ENCODE data around the gene THUMPD1. TPM values are rescaled to one million over a fixed set of nuclear protein-coding genes. Genes with fewer than 3 reads are reported as not detected.
"Not testable (repeated sequence)": the region's sequence is repeated elsewhere in the genome, so short reads cannot be mapped to it uniquely, and the experiment has no call there.

THUMPD1 gene
- polyA plus RNA-seq, 1 of the 3 experiments (the other 2 are of a cell fraction), result 24.8 TPM

- no peak overlapping the region for H2AFZ ChIP-seq (ENCODE audit: low read depth)
- TF ChIP-seq RAD21 (IDR thresholded peaks at IDR 0.05; ENCODE audit: low read length) (no peak), FOXJ3 (CRISPR knock-in tag; IDR thresholded peaks at IDR 0.05) (no peak), ZBTB33 (IDR thresholded peaks at IDR 0.05; ENCODE audit: borderline replicate concordance, low read depth) (no peak), RFX5 (IDR thresholded peaks at IDR 0.05; ENCODE audit: low read length) (no peak), MXI1 (IDR thresholded peaks at IDR 0.05; ENCODE audit: low read depth, low read length) (no peak), PBX3 (IDR thresholded peaks at IDR 0.05) (no peak)
- no peak overlapping the region for H3K4me2 ChIP-seq
- H3K9ac ChIP-seq, result no peak overlapping the region
- no peaks in the 10 kb centered on the region for H3K4me1 ChIP-seq (ENCODE audit: control insufficient read depth in 1 of 2, insufficient read depth in 2 of 2, low read depth in 1 of 2, low read length in 1 of 2)
- no peaks in the 10 kb centered on the region for H3F3A ChIP-seq (replicated peaks; ENCODE audit: insufficient read depth)
- no peaks in the 10 kb centered on the region for H3K9me2 ChIP-seq
- no peaks in the 10 kb centered on the region for H3K36me3 ChIP-seq (replicated peaks in 1 of 2; ENCODE audit: control insufficient read depth in 1 of 2, insufficient read depth in 2 of 2, low read length in 1 of 2)
- no peaks in the 10 kb centered on the region for H4K20me1 ChIP-seq (ENCODE audit: insufficient read depth)
- WGBS (ENCODE audit: low lambda C conversion rate), result 21% methylated on average over 1 of the region's 1 CpG
- POLR2A ChIA-PET, result no interaction called here
- H3K79me2 ChIP-seq (ENCODE audit: insufficient read depth), result no peaks in the 10 kb centered on the region
- H3K9me3 ChIP-seq, result no peaks in the 10 kb centered on the region
- CTCF ChIA-PET, result no interaction called here
- no peak for DNase-seq
- no peak overlapping the region for H3K27ac ChIP-seq (ENCODE audit: low read depth in 2 of 2, low read length in 1 of 2)
- H3K27me3 ChIP-seq (ENCODE audit: insufficient read depth), result no peaks in the 10 kb centered on the region
- H3K4me3 ChIP-seq (ENCODE audit: low read depth in 2 of 2, low read length in 1 of 2), result no peak overlapping the region
Observed at GRCh38 chr16:20761175-20761574, 19.6 kb upstream of the THUMPD1 start.

- ChIA-PET POLR2A (no interaction called here), CTCF (interaction anchor here (0.6 kb wide), 1 partner anchor 437 kb away, joined by 3 read pairs; no protein-coding TSS in a partner anchor)
- Histone ChIP-seq H3K4me3 (ENCODE audit: low read depth in 2 of 2, low read length in 1 of 2) (no peak overlapping the region), H3K9me2 (no peaks in the 10 kb centered on the region), H3K79me2 (ENCODE audit: insufficient read depth) (no peaks in the 10 kb centered on the region), H2AFZ (ENCODE audit: low read depth) (no peak overlapping the region), H3K27ac (ENCODE audit: low read depth in 2 of 2, low read length in 1 of 2) (no peak overlapping the region), H3K27me3 (ENCODE audit: insufficient read depth) (no peaks in the 10 kb centered on the region), H4K20me1 (ENCODE audit: insufficient read depth) (no peaks in the 10 kb centered on the region), H3K9me3 (no peaks in the 10 kb centered on the region), H3K9ac (no peak overlapping the region), H3K36me3 (replicated peaks in 1 of 2; ENCODE audit: control insufficient read depth in 1 of 2, insufficient read depth in 2 of 2, low read length in 1 of 2) (no peaks in the 10 kb centered on the region), H3K4me1 (ENCODE audit: control insufficient read depth in 1 of 2, insufficient read depth in 2 of 2, low read depth in 1 of 2, low read length in 1 of 2) (no peaks in the 10 kb centered on the region), H3F3A (replicated peaks; ENCODE audit: insufficient read depth) (no peaks in the 10 kb centered on the region), H3K4me2 (no peak overlapping the region)
- WGBS (ENCODE audit: low lambda C conversion rate), result 43% methylated on average over 2 of the region's 2 CpGs
- no peak for DNase-seq
- TF ChIP-seq RCOR1 (IDR thresholded peaks at IDR 0.05; ENCODE audit: low read length) (no peak), MEF2A (IDR thresholded peaks at IDR 0.05; ENCODE audit: borderline replicate concordance, low read depth) (no peak), RFX5 (IDR thresholded peaks at IDR 0.05; ENCODE audit: low read length) (no peak), ZBTB33 (IDR thresholded peaks at IDR 0.05; ENCODE audit: borderline replicate concordance, low read depth) (no peak), GATA2 (CRISPR knock-in tag; IDR thresholded peaks at IDR 0.05) (no peak), RAD21 (IDR thresholded peaks at IDR 0.05; ENCODE audit: low read length) (no peak)
Observed at GRCh38 chr16:20760346-20760745, 18.7 kb upstream of the THUMPD1 start.

- H3K27me3 ChIP-seq (ENCODE audit: insufficient read depth); H3K9ac ChIP-seq; DNase-seq; H3K27ac ChIP-seq (ENCODE audit: low read depth in 2 of 2, low read length in 1 of 2); H3K4me2 ChIP-seq; H3K36me3 ChIP-seq (replicated peaks in 1 of 2; ENCODE audit: control insufficient read depth in 1 of 2, insufficient read depth in 2 of 2, low read length in 1 of 2); H3K4me1 ChIP-seq (ENCODE audit: control insufficient read depth in 1 of 2, insufficient read depth in 2 of 2, low read depth in 1 of 2, low read length in 1 of 2); H4K20me1 ChIP-seq (ENCODE audit: insufficient read depth); H3K9me2 ChIP-seq; H3F3A ChIP-seq (replicated peaks; ENCODE audit: insufficient read depth); H3K9me3 ChIP-seq; POLR2A ChIA-PET; H3K79me2 ChIP-seq (ENCODE audit: insufficient read depth); H3K4me3 ChIP-seq (ENCODE audit: low read depth in 2 of 2, low read length in 1 of 2); CTCF ChIA-PET; H2AFZ ChIP-seq (ENCODE audit: low read depth): not testable (repeated sequence)
- WGBS (ENCODE audit: low lambda C conversion rate), result 80% methylated on average over 3 of the region's 5 CpGs
Observed at GRCh38 chr16:20755799-20756198, 14.2 kb upstream of the THUMPD1 start.
